Erythroblast (primary cell): ENCODE measurements around the gene SUPT6H.
A peak's percentile ranks its signal among the peaks of the same experiment; 100 is the strongest.

Experiments used
- DNase-seq, 2 experiments: peaks; one replicate each; lab custom pipeline; 2025; lab: John Stamatoyannopoulos, UW
- GATA1 ChIP-seq: IDR thresholded peaks from 2 replicates; pipeline ENCODE4 v1.6.1; 2011; ENCODE audit warnings: low read depth, mild to moderate bottlenecking, control low read depth, low read length, moderate library complexity
- POLR2A ChIP-seq: IDR thresholded peaks from 2 replicates; pipeline ENCODE4 v1.6.1; 2011; ENCODE audit warnings: mild to moderate bottlenecking, low read length

The SUPT6H gene

DNA sequence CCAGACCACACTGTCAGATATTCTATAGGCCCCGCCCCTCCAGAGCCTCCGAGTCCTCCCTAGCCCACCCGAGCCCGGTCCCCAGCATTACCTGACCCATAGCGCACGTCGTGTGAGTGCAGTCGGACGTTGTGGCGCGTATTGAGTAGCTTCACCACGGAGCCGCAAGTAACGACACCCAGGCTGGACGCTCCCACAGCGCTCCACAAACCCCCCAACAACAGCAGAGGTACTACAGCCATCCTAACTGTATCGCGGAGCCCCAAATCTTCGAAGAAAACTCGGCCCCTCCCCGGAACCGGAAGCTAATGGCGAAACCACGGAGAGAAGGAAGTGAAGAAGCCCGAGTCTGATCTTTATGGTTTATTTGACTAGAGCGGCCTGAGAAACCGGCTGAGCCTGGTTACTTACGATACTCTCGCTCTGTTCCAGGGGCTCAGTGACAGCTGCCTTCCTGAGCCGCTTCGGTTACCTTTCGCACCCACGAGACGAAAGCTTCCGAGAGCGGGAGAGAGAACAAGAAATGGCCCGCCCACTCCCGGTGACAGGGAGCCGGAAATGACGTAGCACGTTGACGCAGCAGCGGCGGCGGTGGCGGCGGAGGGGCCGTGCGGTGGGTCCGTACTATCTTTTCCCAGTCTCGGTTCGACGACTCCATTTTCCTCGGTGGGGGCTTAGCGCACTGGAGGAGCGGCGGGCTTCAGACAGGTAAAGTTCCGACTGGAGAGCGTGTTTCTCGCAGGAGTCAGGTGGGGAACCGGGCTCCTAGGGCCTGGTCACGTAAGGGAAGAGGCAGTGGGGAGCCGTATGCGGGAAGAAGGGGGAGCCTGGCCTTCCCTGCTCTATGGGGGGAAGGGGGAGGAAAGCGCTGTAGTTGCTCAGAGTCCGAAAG is at the start of gene SUPT6H, which contains the start of gene SDF2:
SUPT6H (plus strand) TSS at position 571 of the 892 bp plus-strand sequence. CDS start 11,197 bp downstream, outside the sequence.
SDF2 (minus strand) TSS at position 272 of the 892 bp plus-strand sequence; CDS start at position 242, 30 bp downstream.
- DNase-seq: peak; percentile 95 to 97
- TF ChIP-seq GATA1 (no peak), POLR2A (peak; percentile 91)

DNA sequence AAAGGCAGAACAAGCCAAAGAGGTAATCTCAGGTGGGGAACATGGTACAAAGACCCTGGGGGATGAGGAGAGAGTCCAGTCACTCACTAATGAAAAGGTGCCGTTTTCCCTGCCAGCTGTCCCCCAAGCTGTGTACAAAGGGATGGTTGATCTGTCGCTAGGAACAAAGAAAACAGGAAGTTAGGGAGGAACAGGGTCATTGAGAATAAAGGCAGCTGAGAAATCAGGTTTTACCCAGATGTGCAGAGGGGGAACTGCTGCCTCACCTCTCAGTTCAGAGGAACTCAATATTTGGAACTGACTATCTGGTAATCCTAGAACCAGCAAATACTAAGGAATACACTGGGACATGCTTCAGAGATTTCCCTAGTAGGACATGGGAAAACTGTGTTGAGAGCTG is 49.5 kb upstream of the SUPT6H start:
- TF ChIP-seq POLR2A: no peak
- no peak for TF ChIP-seq GATA1
- DNase-seq: no peak

DNA sequence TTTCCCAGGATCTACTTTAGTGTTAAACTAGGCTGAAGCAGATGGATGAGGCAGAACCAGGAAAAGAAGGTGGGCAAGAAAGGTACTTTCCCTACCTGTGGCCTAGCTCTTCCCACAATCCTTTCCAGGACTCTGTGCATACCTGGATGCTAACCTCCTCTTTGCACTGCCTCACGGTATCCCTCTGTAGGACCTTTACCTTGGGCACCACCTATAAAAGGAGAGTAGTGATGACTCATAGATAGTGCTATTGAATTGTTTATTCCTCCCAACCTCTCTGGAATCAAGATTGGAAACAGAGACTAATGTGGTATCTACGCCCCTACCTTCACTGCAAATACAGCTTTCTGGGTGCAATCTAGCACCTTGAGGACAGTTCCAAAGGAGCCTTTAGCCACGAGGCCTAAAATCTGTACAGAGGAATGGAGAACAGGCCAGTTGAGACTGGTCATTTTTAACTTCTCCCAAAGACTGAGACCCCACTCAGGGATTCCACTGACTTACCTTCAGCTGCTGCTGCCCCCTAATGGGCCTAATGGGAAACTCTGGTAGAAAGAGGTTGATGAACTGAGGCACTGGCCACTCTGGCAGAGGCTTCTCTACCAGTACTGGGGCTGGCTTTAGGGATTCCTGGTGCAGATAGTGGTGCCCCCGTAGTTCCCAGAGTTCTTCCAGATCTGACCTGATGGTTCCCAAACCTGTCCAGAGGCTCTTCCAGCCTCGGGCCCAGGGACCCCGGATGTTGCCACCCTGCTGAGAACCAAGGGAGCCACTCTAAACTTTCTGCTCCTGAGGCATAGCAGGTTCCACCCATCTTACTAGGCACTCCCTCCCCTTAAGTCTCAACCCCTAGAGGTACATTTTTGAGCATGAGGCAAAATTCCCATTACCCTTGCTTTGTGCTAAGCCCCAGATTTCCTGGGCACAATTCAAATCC is 48.8 kb upstream of the SUPT6H start:
- DNase-seq: peak; percentile 32 to 58
- no peak for TF ChIP-seq GATA1
- TF ChIP-seq POLR2A: no peak

DNA sequence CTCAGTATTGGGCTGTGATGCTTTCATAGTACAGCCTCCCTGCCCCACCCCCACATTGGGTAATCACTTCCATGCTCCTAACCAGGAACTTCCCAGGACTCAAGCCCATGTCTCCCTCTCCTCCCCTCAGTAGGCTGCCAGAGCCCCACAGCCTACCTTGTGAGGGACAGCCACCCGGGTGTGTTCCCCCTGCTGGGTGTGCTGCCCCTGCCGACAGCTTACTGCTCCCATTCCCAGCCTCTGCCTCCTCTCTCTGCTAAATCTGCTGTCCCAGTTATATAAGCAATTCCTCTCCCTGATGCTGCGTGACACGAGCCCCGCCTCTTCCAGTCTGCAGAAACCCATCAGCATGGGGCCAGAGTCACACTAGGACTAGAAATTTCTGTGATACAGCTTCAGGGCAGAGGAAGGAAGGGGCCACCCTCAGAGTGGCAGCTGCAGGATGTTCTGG is 48.0 kb upstream of the SUPT6H start, which contains the start of gene RSKR:
RSKR (minus strand) TSS at position 255 of the 451 bp plus-strand sequence; CDS start at position 231, 24 bp downstream.
- no peak for DNase-seq
- TF ChIP-seq GATA1 (no peak), POLR2A (no peak)

DNA sequence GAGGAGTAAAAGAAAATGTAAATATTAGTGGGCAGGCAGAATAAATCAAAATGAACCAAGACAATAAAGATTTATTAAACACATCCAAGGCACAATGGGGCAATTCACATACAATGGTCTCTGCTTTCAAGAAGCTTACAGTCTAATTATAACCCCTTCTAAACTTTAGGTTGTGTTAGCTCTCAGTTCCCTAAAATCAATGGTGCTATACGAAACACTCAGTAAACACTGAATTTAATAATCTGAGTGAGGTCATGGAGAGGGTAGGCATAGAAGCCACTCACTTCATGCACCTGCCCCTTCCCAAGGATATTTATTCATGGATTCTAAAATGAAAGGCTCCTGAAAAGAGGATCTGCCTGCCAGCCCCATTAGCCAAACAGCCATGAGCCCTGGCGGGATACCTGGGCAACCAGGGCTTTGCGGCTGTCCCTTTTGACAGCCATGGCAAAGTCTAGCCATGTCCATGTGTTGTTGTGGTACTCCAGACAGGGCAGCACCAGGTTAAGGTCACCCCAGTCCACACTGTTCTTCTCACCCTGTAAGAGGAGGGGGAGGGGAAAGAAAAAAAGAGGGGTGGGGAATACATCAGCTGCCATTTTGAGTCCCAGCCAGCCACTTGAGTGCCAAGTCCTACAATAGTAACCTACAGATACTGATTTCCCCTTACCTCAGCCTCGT is 46.6 kb upstream of the SUPT6H start:
- TF ChIP-seq POLR2A (no peak), GATA1 (no peak)
- no peak for DNase-seq

DNA sequence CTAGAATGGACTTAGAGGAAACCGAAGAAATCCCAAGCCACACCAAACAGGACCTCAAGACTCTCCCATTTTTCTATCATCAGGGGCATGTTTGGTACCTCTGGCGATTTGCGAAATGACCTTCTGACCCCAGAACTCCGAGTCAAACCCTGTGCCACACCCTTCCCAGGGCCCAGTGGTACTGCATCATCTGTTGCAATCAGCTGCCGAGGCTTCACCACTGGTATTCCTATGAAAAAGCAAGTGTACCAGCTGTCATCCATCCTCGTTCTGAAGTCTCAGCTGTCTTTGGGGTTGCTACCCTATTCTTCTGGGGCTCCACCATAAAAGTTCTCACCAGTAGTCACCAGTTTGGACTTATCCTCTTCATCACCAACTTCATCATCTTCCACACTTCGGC is 45.7 kb upstream of the SUPT6H start:
- no peak for DNase-seq
- TF ChIP-seq POLR2A (no peak), GATA1 (no peak)

DNA sequence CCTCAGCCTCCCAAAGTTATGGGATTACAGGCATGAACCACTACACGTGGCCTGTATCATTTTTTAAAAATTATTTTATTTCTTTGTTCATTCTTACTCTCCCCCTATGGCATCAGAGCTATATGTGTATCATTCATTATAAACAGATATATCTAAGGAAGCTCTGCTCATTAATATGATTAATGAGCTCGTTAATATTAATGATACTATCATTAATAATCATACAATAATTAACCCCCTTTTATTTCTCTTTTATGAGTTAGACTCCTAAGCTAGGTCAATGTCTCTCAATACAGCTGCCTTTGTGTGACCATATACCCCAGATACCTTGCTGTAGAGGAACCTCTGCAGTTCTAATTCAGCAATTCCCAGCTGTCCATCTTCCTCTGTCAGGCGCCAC is 43.5 kb upstream of the SUPT6H start:
- TF ChIP-seq POLR2A (no peak), GATA1 (no peak)
- DNase-seq: no peak

DNA sequence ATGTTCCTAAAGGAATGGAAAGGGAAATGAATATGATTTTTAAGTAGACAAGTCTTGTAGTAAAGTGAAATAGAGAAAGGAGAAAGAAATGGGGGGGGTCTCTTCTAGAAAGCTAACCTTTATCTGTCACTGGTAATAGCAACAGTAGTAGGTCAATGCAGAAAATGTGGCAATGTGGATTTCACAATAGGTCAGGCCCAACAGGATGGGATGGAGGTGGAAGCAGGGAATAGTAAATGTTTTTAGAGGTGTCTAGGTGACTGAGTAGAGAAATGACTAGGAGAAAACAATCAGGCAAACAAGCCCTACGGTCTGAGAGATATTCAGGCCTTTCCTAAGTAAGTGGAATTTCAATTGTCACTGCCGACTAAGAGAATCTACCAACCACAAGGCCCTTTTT is 42.0 kb upstream of the SUPT6H start:
- TF ChIP-seq GATA1 (no peak), POLR2A (no peak)
- no peak for DNase-seq

DNA sequence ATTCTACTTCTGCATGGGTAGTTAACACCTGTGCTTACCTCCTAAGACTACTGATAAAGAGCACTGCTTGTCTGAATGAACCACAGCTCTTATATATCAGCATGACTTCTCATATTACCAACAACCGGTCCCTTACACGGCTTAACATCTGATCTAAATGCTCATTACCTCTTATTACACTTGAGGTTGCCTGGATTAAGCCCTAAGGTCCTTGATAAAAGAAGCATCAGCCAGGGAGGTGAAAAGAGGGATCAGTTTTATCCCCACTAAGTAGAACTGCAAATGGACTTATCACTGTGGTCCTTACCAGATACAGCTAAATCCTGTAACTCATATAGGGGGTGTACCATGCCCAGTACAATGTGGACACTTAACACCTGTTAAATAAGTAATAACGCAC is 39.8 kb upstream of the SUPT6H start:
- no peak for DNase-seq
- no peak for TF ChIP-seq POLR2A
- TF ChIP-seq GATA1: no peak

DNA sequence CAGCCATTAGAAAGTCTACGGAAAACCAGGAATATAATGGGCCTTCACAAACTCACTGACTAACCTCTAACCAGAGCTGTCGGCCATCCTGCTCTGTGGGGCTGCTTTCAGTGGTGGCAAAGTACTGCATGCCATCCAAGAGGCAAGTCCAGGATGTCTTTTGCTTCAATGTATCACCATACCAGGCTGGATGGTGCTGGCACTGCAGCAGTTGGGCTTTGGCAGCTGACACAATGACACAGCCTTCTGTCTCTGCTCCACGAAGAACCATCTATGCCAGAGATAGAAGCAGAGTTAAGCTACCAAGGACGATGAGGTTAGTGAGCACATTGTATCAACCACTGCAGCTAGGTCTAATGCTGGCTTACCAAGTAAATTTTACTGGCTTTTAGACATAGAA is 38.3 kb upstream of the SUPT6H start:
- no peak for DNase-seq

DNA sequence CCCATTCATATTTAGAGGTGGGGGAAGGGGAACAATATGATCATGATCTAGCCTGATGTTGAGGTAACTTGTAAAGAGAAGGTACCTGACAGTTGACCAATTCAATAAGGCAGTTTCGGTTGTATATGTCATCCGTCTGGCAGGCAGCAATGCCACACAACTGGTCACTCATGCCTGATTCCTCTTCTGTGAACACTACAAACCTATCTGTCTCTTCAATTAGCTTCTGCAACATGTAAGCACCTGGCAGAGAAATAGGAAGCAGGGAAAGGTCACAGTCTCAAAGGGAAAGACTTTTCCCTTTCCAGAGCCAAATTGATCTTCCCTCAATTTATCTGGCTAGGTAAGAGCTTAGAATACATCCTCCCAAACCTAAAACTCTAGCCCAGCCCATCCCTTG is 37.9 kb upstream of the SUPT6H start:
- TF ChIP-seq POLR2A (no peak), GATA1 (no peak)
- DNase-seq: no peak

More for the DNA sequence above, 38.3 kb upstream of the SUPT6H start:
- TF ChIP-seq GATA1: no peak
- no peak for TF ChIP-seq POLR2A

DNA sequence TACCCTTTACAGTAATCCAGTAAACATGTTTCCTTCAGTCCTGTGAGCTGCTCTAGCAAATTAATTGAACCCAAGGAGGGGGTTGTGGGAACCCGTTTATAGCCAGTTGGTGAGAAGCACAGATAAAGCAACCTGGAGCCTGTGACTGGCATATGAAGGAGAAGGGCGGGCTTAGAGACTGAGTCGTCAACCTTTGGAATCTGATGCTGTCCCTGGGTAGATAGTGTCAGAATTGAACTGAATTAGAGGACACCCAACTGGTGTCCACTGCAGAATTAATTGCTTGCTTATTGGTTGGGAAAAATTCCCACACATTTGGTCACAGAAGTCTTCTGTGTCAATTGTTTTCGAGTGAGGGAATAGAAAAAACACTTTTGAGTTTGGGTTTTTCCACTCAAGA is 35.2 kb upstream of the SUPT6H start:
- no peak for TF ChIP-seq GATA1

DNA sequence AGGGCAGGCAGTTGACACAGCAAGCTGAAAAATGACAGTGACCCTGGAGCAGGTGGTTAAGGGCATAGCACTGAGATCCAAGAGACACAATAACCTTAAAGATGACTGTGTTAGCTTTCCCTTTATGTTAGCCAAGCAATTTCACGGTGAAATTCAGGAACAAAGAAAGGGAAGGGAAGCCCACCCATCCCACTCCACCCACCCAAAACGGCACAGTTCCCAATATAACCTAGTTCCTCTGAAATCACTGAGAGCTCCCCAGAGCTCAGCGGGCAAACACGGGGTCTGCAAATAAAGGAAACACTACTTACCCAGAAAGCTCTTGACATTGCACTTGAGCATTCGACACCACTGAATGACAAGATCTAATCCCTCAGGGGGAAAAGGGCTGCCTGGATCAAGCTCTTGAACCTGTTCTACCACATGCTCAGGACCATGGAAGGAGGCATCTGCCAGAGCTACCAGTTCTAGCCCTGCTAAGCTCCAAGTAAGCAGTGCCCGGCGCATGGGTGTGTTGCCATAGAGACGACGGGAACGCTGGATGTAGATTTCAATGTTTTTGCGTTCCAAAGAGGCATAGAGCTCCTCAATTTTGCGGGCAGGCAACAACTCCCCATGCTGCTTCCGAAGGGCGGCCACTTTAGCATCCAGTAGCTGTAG is 27.7 kb upstream of the SUPT6H start:
- DNase-seq: no peak
- TF ChIP-seq POLR2A (no peak), GATA1 (no peak)

More for the DNA sequence above, 35.2 kb upstream of the SUPT6H start:
- no peak for DNase-seq

DNA sequence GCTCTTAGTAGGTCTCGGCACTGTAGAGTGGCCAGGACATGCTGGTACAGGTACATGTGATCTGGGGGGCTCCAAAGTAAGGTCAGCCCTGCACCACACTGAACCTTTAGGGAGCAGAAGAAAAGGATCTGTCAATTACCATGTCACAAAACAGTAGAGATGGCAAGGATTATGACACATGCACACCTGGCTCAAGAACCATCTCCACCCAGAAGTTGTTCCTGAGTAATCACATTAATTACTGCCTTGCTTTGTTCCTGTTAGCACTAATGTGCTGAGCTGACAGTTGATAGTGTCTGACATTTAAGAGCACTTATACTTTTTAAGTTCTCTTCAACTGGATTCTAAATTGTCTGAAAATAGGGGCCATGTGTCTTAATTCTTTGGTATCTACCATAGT is 26.5 kb upstream of the SUPT6H start:
- DNase-seq: no peak
- TF ChIP-seq POLR2A: no peak
- no peak for TF ChIP-seq GATA1
